Trophoblast cell (in vitro differentiated cells and primary cell): Measurements from ENCODE around the gene TMEM132D.

ENCODE experiments used
- DNase-seq, 2 donors: peaks; one replicate each; pipeline ENCODE4 v3.0.0-alpha.2; 2016
- H2AFZ ChIP-seq: 2 replicates; pipeline ENCODE4 v1.6.1; 2013; ENCODE audit warnings: low read length, moderate library complexity, mild to moderate bottlenecking; ENCODE audit not compliant: insufficient read depth, poor library complexity
- H2AK5ac ChIP-seq: 2 replicates; pipeline ENCODE4 v1.6.1; 2013; ENCODE audit warnings: mild to moderate bottlenecking, low read length
- H2BK120ac ChIP-seq: 2 replicates; pipeline ENCODE4 v1.6.1; 2013; ENCODE audit warnings: low read length, mild to moderate bottlenecking, moderate library complexity; ENCODE audit not compliant: insufficient read depth, poor library complexity
- H2BK12ac ChIP-seq: 2 replicates; pipeline ENCODE4 v1.6.1; 2013; ENCODE audit warnings: mild to moderate bottlenecking, low read length, moderate library complexity
- H2BK5ac ChIP-seq: 2 replicates; pipeline ENCODE4 v1.6.1; 2013; ENCODE audit warnings: low read length, low read depth, moderate library complexity, mild to moderate bottlenecking; ENCODE audit not compliant: poor library complexity
- H3K14ac ChIP-seq: 2 replicates; pipeline ENCODE4 v1.6.1; 2013; ENCODE audit warnings: mild to moderate bottlenecking, low read length
- H3K18ac ChIP-seq: 2 replicates; pipeline ENCODE4 v1.6.1; 2013; ENCODE audit warnings: mild to moderate bottlenecking, low read length
- H3K23ac ChIP-seq: 2 replicates; pipeline ENCODE4 v1.6.1; 2013; ENCODE audit warnings: low read length
- H3K27ac ChIP-seq: 2 replicates; pipeline ENCODE4 v1.5.1; 2013; ENCODE audit warnings: low read depth, mild to moderate bottlenecking, inconsistent platforms, low read length, moderate library complexity
- H3K27me3 ChIP-seq: 2 replicates; pipeline ENCODE4 v1.6.1; 2013; ENCODE audit warnings: inconsistent platforms, mild to moderate bottlenecking, low read length, moderate library complexity; ENCODE audit not compliant: insufficient read depth
- H3K36me3 ChIP-seq, 2 experiments: 1 replicate in 1 of 2; 2 replicates in 1 of 2; pipeline ENCODE4 v1.6.1; 2013; ENCODE audit warnings: low read length in 2 of 2, mild to moderate bottlenecking in 2 of 2, moderate library complexity in 1 of 2; ENCODE audit not compliant: insufficient read depth in 2 of 2, control insufficient read depth in 1 of 2
- H3K4ac ChIP-seq: 2 replicates; pipeline ENCODE4 v1.6.1; 2013; ENCODE audit warnings: low read depth, mild to moderate bottlenecking, low read length, moderate library complexity
- H3K4me1 ChIP-seq, 2 experiments: 1 replicate in 1 of 2; 2 replicates in 1 of 2; pipeline ENCODE4 v1.6.1; 2013; ENCODE audit warnings: low read length in 2 of 2, mild to moderate bottlenecking in 2 of 2, moderate library complexity in 1 of 2; ENCODE audit not compliant: insufficient read depth in 2 of 2, control insufficient read depth in 1 of 2
- H3K4me2 ChIP-seq: 2 replicates; pipeline ENCODE4 v1.6.1; 2013; ENCODE audit warnings: inconsistent platforms, mild to moderate bottlenecking, low read length, moderate library complexity
- H3K4me3 ChIP-seq: 2 replicates; pipeline ENCODE4 v1.5.1; 2013; ENCODE audit warnings: mild to moderate bottlenecking, low read depth, low read length, inconsistent platforms
- H3K79me1 ChIP-seq: one replicate; pipeline ENCODE4 v1.6.1; 2013; ENCODE audit warnings: low read length
- H3K79me2 ChIP-seq: 2 replicates; pipeline ENCODE4 v1.6.1; 2013; ENCODE audit warnings: low read length, mild to moderate bottlenecking; ENCODE audit not compliant: control insufficient read depth, insufficient read depth, poor library complexity
- H3K9ac ChIP-seq: 2 replicates; pipeline ENCODE4 v1.6.1; 2013; ENCODE audit warnings: mild to moderate bottlenecking, low read length
- H3K9me3 ChIP-seq: 2 replicates; pipeline ENCODE4 v1.6.1; 2013; ENCODE audit warnings: low read depth, mild to moderate bottlenecking, control low read depth, inconsistent platforms, low read length; ENCODE audit not compliant: insufficient read depth
- H4K12ac ChIP-seq: 2 replicates; pipeline ENCODE4 v1.6.1; 2013; ENCODE audit warnings: low read depth, mild to moderate bottlenecking, low read length, moderate library complexity
- H4K8ac ChIP-seq: 2 replicates; pipeline ENCODE4 v1.6.1; 2013; ENCODE audit warnings: low read depth, mild to moderate bottlenecking, low read length, moderate library complexity
- H4K91ac ChIP-seq: one replicate; pipeline ENCODE4 v1.6.1; 2013; ENCODE audit warnings: low read depth, mild to moderate bottlenecking, low read length, moderate library complexity
- WGBS: extraction: QIAGEN DNeasy Blood & Tissue Kit; methylation state at CpG from one replicate; pipeline ENCODE4 v1.1.7; 2013; ENCODE audit warnings: missing lambda C conversion rate; ENCODE audit not compliant: insufficient read length, insufficient coverage; ENCODE audit errors: extremely low coverage; 5-methylcytosine and 5-hydroxymethylcytosine counted together

TMEM132D gene

DNA sequence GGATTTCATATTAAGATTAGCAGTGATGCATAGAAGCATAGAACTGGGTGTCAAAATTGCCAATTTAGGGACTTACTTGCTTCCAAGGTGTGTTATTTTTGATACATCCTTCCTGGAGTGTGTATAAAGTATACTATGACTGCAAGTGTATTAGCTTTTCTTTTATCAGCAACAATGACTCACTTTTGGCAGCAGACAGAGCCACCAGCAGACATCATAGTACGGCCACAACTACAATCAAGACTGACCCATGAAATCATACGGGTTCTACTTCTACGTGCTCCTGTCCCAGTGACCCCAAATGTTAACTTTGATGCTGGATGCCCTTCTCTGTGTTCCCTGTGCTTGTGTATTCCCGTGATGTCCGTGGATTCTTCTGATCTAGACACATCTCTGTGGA lies 443.9 kb downstream of the TMEM132D start:
- Histone ChIP-seq H3K4me1 (no peaks in the 10 kb centered on the region), H2AFZ (no peak overlapping the region), H2BK12ac (no peak overlapping the region), H2BK5ac (no peak overlapping the region), H2BK120ac (no peak overlapping the region), H4K12ac (peak overlapping the region; percentile 54), H3K18ac (no peak overlapping the region), H3K4me3 (no peak overlapping the region), H3K27me3 (no peaks in the 10 kb centered on the region), H3K9ac (no peak overlapping the region), H3K27ac (no peak overlapping the region), H3K79me2 (no peaks in the 10 kb centered on the region), H3K79me1 (no peaks in the 10 kb centered on the region), H2AK5ac (no peak overlapping the region), H3K14ac (no peak overlapping the region), H3K9me3 (no peaks in the 10 kb centered on the region), H3K23ac (no peak overlapping the region), H3K4ac (no peak overlapping the region), H3K4me2 (no peak overlapping the region), H4K91ac (no peak overlapping the region), H4K8ac (no peak overlapping the region), H3K36me3 (no peaks in the 10 kb centered on the region)
- no peak for DNase-seq
- no CpG with 5 or more reads among the region's 5 CpGs for WGBS

DNA sequence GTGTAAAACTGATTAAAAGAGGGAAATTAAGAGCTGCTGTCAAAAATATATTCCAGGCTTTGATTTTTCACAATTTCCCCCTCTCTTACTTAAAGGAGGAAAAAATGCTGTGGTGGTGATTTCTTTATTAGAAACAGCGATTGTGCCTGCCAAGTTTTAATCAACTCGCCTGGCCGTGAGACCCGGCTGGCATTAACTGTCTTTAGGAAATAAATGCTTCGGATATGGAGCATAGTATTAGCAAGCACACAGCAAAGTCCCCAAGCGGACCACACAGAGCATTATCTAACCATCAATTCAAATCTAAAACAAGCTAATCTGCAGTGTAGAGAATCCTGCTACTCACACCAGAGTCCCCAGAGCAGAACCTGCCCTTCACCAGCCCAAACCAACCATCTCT lies 457.1 kb downstream of the TMEM132D start:
- no CpG with 5 or more reads among the region's 6 CpGs for WGBS
- H2BK5ac ChIP-seq = no peak overlapping the region

DNA sequence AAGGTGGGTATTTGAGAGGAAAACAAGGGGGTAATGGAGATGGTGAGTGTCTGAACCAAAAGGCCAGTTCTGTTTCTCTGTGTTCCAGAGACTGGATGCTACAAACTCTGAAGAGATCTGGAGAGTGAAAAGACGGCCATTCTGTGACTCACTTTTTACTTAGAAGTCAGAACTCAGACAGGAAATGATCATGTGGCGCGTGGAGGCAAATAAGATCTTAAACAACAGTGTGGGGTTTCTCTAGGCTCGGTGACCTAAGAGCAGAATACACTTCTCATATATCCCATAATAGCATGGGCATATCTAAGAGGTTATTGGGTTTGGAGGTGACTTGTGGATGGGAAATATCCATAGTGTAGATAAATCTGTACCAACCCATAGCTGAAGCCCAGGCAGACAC lies 463.5 kb downstream of the TMEM132D start:
- H2BK120ac ChIP-seq = no peak overlapping the region
- no peaks in the 10 kb centered on the region for H3K27me3 ChIP-seq
- DNase-seq = no peak
- no peaks in the 10 kb centered on the region for H3K36me3 ChIP-seq
- H3K4me3 ChIP-seq = no peak overlapping the region
- WGBS = no CpG with 5 or more reads among the region's 4 CpGs
- H2AK5ac ChIP-seq = no peak overlapping the region
- no peak overlapping the region for H3K27ac ChIP-seq
- no peak overlapping the region for H3K9ac ChIP-seq
- H4K8ac ChIP-seq = no peak overlapping the region
- no peak overlapping the region for H2AFZ ChIP-seq
- no peaks in the 10 kb centered on the region for H3K4me1 ChIP-seq
- H3K18ac ChIP-seq = no peak overlapping the region
- no peaks in the 10 kb centered on the region for H3K9me3 ChIP-seq
- no peak overlapping the region for H3K14ac ChIP-seq
- no peak overlapping the region for H3K4me2 ChIP-seq
- H4K12ac ChIP-seq = peak overlapping the region; percentile 18
- no peaks in the 10 kb centered on the region for H3K79me1 ChIP-seq
- no peak overlapping the region for H3K23ac ChIP-seq
- no peak overlapping the region for H2BK12ac ChIP-seq
- H4K91ac ChIP-seq = no peak overlapping the region
- no peak overlapping the region for H3K4ac ChIP-seq
- H3K79me2 ChIP-seq = no peaks in the 10 kb centered on the region
- no peak overlapping the region for H2BK5ac ChIP-seq

More for the DNA sequence above, 457.1 kb downstream of the TMEM132D start:
- Histone ChIP-seq H2AFZ (no peak overlapping the region), H3K14ac (no peak overlapping the region), H3K4me1 (no peaks in the 10 kb centered on the region), H2BK120ac (no peak overlapping the region), H3K23ac (no peak overlapping the region), H3K18ac (no peak overlapping the region), H4K91ac (no peak overlapping the region), H4K12ac (no peak overlapping the region), H3K79me2 (no peaks in the 10 kb centered on the region), H3K27ac (no peak overlapping the region), H3K9ac (no peak overlapping the region), H2AK5ac (no peak overlapping the region), H3K4ac (no peak overlapping the region), H3K9me3 (no peaks in the 10 kb centered on the region), H2BK12ac (no peak overlapping the region), H4K8ac (no peak overlapping the region), H3K4me2 (no peak overlapping the region), H3K79me1 (no peaks in the 10 kb centered on the region), H3K4me3 (no peak overlapping the region), H3K27me3 (no peaks in the 10 kb centered on the region), H3K36me3 (no peaks in the 10 kb centered on the region)
- no peak for DNase-seq

DNA sequence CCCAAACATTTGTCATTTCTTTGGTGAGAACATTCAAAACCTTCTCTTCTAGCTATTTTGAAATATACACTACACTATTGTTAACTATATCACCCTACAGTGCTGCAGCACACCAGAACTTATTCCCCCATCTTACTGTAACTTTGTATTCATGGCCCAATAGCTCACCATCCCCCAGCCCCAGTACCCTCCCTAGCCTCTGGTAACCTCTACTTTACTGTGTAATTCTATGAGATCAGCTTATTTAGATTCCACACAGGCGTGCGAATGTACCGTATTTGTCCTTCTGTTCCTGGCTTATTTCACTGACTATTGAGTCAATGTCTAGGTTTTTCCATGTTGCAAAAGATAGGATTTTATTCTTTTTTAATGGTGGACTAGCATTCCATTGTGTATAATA lies 469.0 kb downstream of the TMEM132D start:
- WGBS = no CpG with 5 or more reads among the region's 3 CpGs
- no peaks in the 10 kb centered on the region for H3K27me3 ChIP-seq
- H3K4ac ChIP-seq = no peak overlapping the region

More for the DNA sequence above, 469.0 kb downstream of the TMEM132D start:
- no peak overlapping the region for H3K23ac ChIP-seq
- no peak overlapping the region for H3K4me2 ChIP-seq
- no peak overlapping the region for H2BK12ac ChIP-seq
- H3K9ac ChIP-seq = no peak overlapping the region
- H3K36me3 ChIP-seq = no peaks in the 10 kb centered on the region
- H3K79me2 ChIP-seq = no peaks in the 10 kb centered on the region
- H2AK5ac ChIP-seq = no peak overlapping the region
- H3K79me1 ChIP-seq = no peaks in the 10 kb centered on the region
- no peak overlapping the region for H3K27ac ChIP-seq
- H4K12ac ChIP-seq = no peak overlapping the region
- H3K9me3 ChIP-seq = no peaks in the 10 kb centered on the region
- no peak overlapping the region for H2AFZ ChIP-seq
- DNase-seq = no peak
- no peak overlapping the region for H4K91ac ChIP-seq
- no peak overlapping the region for H4K8ac ChIP-seq
- no peak overlapping the region for H2BK5ac ChIP-seq
- H3K14ac ChIP-seq = no peak overlapping the region
- no peak overlapping the region for H2BK120ac ChIP-seq
- no peak overlapping the region for H3K18ac ChIP-seq
- H3K4me1 ChIP-seq = no peaks in the 10 kb centered on the region
- no peak overlapping the region for H3K4me3 ChIP-seq
